HL-60 (cell line): ENCODE data around the gene RAP1GAP.

Experiments
- DNase-seq, 2 experiments: peaks; one replicate each; pipeline ENCODE4 v3.0.0-alpha.2; 2010 to 2020; ENCODE audit warnings: low read depth in 1 of 2, low spot score in 1 of 2
- H3K27ac ChIP-seq: fragments of 250-450 bp; sonication (Bioruptor Pico); replicated peaks from 2 replicates; pipeline ENCODE4 v1.5.1; 2020; ENCODE audit warnings: mild to moderate bottlenecking, moderate library complexity
- H3K27me3 ChIP-seq: fragments of 250-450 bp; sonication (Bioruptor Pico); 2 replicates; pipeline ENCODE4 v1.5.1; 2021; ENCODE audit warnings: mild to moderate bottlenecking, moderate library complexity; ENCODE audit not compliant: insufficient read depth, poor library complexity, severe bottlenecking
- H3K4me3 ChIP-seq: replicated peaks from 2 replicates; pipeline ENCODE4 v1.5.1; 2011; ENCODE audit warnings: mild to moderate bottlenecking, control low read depth, low read length; ENCODE audit not compliant: insufficient read depth
- CTCF ChIP-seq: IDR thresholded peaks from one replicate; pipeline ENCODE4 v1.5.1; 2011; ENCODE audit warnings: low read length, control low read depth, inconsistent platforms; ENCODE audit not compliant: insufficient read depth
- GABPA ChIP-seq: IDR thresholded peaks from 2 replicates; pipeline ENCODE4 v1.6.1; 2012; ENCODE audit warnings: low read depth
- POLR2AphosphoS5 ChIP-seq: IDR thresholded peaks from 2 replicates; pipeline ENCODE4 v1.6.1; 2012; ENCODE audit warnings: low read depth
- REST ChIP-seq: IDR thresholded peaks from 2 replicates; pipeline ENCODE4 v1.6.1; 2012; ENCODE audit warnings: low read depth; ENCODE audit not compliant: insufficient replicate concordance
- SPI1 ChIP-seq: IDR thresholded peaks from 2 replicates; pipeline ENCODE4 v1.6.1; 2012; ENCODE audit warnings: low read depth, mild to moderate bottlenecking, borderline replicate concordance

The RAP1GAP gene

DNA sequence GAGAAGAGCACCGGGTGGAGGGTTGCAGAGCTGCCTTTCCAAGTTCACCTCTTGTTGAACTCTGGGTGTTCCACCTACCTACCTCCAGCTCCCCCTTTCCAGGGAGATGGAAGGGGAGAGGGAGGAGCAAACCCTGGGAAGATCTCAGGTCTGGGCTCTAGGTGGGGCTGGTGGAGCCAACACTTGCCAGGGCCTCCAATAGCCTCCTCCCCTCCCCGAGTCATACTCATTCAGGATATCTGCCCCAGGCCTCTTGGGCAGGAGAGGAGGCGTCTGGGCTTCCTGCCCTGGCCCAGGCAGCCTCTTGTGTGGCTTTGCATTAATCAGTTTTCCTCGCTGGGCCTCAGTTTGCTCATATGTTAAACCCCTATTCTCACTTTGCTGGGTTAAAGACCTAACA, 13.4 kb downstream of the RAP1GAP start:
- Histone ChIP-seq H3K27ac (no peak overlapping the region), H3K4me3 (no peak overlapping the region), H3K27me3 (peaks cover 24% of the 10 kb centered on the region)
- no peak for DNase-seq
- TF ChIP-seq CTCF (no peak), GABPA (no peak), SPI1 (no peak), REST (no peak), POLR2AphosphoS5 (no peak)

DNA sequence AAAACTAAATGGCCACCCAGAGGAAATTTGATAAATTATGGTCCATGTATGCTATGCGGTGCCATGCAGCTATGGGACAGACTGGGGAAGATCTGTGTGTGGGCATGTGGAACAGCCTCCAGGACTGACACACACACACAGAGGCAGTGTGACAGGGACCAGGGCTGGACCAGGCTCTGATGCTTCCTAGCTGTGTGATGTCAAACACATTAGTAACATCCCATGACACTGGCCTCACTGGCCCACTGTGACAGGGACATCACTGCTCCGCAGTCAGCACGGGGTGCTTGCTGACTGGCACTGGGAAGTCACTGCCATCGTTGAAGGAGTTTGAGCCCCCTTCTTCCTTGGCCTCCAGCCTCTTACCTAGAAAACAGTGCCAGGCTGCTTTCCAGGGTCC, 13.9 kb downstream of the RAP1GAP start:
- H3K4me3 ChIP-seq, result no peak overlapping the region
- DNase-seq, result no peak
- TF ChIP-seq GABPA (no peak), POLR2AphosphoS5 (no peak), REST (no peak), SPI1 (no peak), CTCF (no peak)
- H3K27me3 ChIP-seq, result peaks cover 27% of the 10 kb centered on the region
- no peak overlapping the region for H3K27ac ChIP-seq

DNA sequence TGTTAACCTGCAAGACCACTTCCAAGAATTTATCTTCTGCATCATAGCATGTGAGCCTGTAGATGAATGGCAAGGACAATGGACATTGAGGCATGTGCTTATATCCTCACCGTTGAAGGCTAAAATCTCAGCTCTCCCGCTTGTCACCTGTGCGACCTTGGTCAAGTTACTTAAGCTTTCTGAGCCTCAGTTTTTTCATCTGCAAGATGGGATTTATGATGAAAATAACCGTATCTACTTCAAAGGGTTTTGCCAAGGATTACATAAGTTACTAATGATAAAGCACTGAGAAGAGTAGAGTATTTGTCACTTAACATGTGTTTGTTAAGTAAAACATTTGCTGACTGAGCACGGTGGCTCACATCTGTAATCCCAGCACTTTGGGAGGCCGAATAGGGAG, 14.9 kb downstream of the RAP1GAP start:
- TF ChIP-seq REST (no peak), SPI1 (no peak), GABPA (no peak), CTCF (no peak), POLR2AphosphoS5 (no peak)
- Histone ChIP-seq H3K4me3 (no peak overlapping the region), H3K27ac (no peak overlapping the region), H3K27me3 (peaks cover 27% of the 10 kb centered on the region)
- DNase-seq, result no peak
